Muscle of leg (tissue), 11 donors: Measurements from ENCODE around the gene EP300. TPM values are rescaled to one million over a fixed set of nuclear protein-coding genes. Genes with fewer than 3 reads are reported as not detected.

Experiments
- DNase-seq: peaks from one replicate; pipeline ENCODE4 v3.0.0; 2013
- H3K27ac ChIP-seq: one replicate; pipeline ENCODE4 v1.5.1; 2013; ENCODE audit warnings: mild to moderate bottlenecking, low read length, control low read depth
- H3K27me3 ChIP-seq: one replicate; pipeline ENCODE4 v1.6.1; 2013; ENCODE audit warnings: low read length; ENCODE audit not compliant: control insufficient read depth, insufficient read depth
- H3K36me3 ChIP-seq: one replicate; pipeline ENCODE4 v1.6.1; 2013; ENCODE audit warnings: low read length; ENCODE audit not compliant: control insufficient read depth, insufficient read depth
- H3K4me1 ChIP-seq: one replicate; pipeline ENCODE4 v1.6.1; 2013; ENCODE audit warnings: low read length; ENCODE audit not compliant: control insufficient read depth, insufficient read depth
- H3K4me3 ChIP-seq: one replicate; pipeline ENCODE4 v1.5.1; 2013; ENCODE audit warnings: low read length, control low read depth
- H3K9me3 ChIP-seq: replicated peaks from 2 replicates; pipeline ENCODE4 v1.6.1; 2013; ENCODE audit warnings: low read depth, low read length; ENCODE audit not compliant: control insufficient read depth
- WGBS: methylation state at CpG from one replicate; pipeline ENCODE4 v1.1.5; 2013; ENCODE audit warnings: missing lambda C conversion rate; ENCODE audit not compliant: insufficient coverage; 5-methylcytosine and 5-hydroxymethylcytosine counted together
- polyA plus RNA-seq, 8 donors: library from polyadenylated mRNA; unstranded; fragments of 120-200 nt; gene quantifications; one replicate each; pipeline versions ENCODE4 v1.2.1 to v1.2.3, GENCODE V29; 2013; ENCODE audit warnings: inconsistent platforms in 1 of 8, low replicate concordance in 1 of 8; ENCODE audit not compliant: insufficient read length in 8 of 8, insufficient read depth in 1 of 8
- total RNA-seq: library from RNA; stranded (reverse); fragments of 120-200 nt; gene quantifications from one replicate; pipeline ENCODE4 v1.2.4, GENCODE V29; 2013

The EP300 gene
- total and polyA plus RNA-seq, 9 donors, result 27.6 to 48.0 (median 34.8) TPM

GRCh38 chr22:41222846-41223507 is 130.6 kb downstream of the EP300 start:
- H3K27me3 ChIP-seq, result no peaks in the 10 kb centered on the region
- WGBS, result 97% methylated on average over 3 of the region's 9 CpGs
- peaks cover 1% of the 10 kb centered on the region for H3K4me1 ChIP-seq
- no peaks in the 10 kb centered on the region for H3K9me3 ChIP-seq
- no peak for DNase-seq
- peaks cover 84% of the 10 kb centered on the region for H3K36me3 ChIP-seq
- no peak overlapping the region for H3K27ac ChIP-seq
- no peak overlapping the region for H3K4me3 ChIP-seq

GRCh38 chr22:41223535-41223934 is 131.1 kb downstream of the EP300 start:
- H3K36me3 ChIP-seq, result peaks cover 89% of the 10 kb centered on the region
- H3K4me3 ChIP-seq, result no peak overlapping the region
- H3K27me3 ChIP-seq, result no peaks in the 10 kb centered on the region
- H3K4me1 ChIP-seq, result no peaks in the 10 kb centered on the region
- H3K27ac ChIP-seq, result no peak overlapping the region
- H3K9me3 ChIP-seq, result no peaks in the 10 kb centered on the region
- DNase-seq, result no peak
- 89% methylated on average over 5 of the region's 7 CpGs for WGBS

- 92% methylated on average over 18 of the region's 26 CpGs for WGBS
- H3K27me3 ChIP-seq, result no peaks in the 10 kb centered on the region
- H3K27ac ChIP-seq, result no peak overlapping the region
- H3K9me3 ChIP-seq, result no peaks in the 10 kb centered on the region
- peaks cover 73% of the 10 kb centered on the region for H3K36me3 ChIP-seq
- DNase-seq, result peak; percentile 64
- H3K4me3 ChIP-seq, result no peak overlapping the region
- no peaks in the 10 kb centered on the region for H3K4me1 ChIP-seq
Observed at GRCh38 chr22:41226723-41227655, 134.6 kb downstream of the EP300 start.

- Histone ChIP-seq H3K36me3 (peaks cover 51% of the 10 kb centered on the region), H3K4me3 (no peak overlapping the region), H3K9me3 (no peaks in the 10 kb centered on the region), H3K4me1 (no peaks in the 10 kb centered on the region), H3K27me3 (no peaks in the 10 kb centered on the region), H3K27ac (no peak overlapping the region)
- DNase-seq, result no peak
- 91% methylated on average over 4 of the region's 6 CpGs for WGBS
Observed at GRCh38 chr22:41229215-41229614, 136.8 kb downstream of the EP300 start.

Other genes starting within 250 kb of the EP300 start
- 347 TPM for gene ST13, start 236.0 kb upstream of the EP300 start, total RNA-seq
- gene ST13, start 236.0 kb upstream of the EP300 start, polyA plus RNA-seq, result 100 to 1,000 TPM; 353 to 484 (median 435) TPM
- gene XPNPEP3, start 235.4 kb upstream of the EP300 start, total RNA-seq, result 8.2 TPM
- 10 to 100 TPM in 5 of 8 donors, 1 to 10 TPM in 3; 7.8 to 12.8 (median 10.1) TPM for gene XPNPEP3, start 235.4 kb upstream of the EP300 start, polyA plus RNA-seq
- not detected for gene DNAJB7, start 230.5 kb upstream of the EP300 start, total RNA-seq
- gene DNAJB7, start 230.5 kb upstream of the EP300 start, polyA plus RNA-seq, result under 1 TPM; 0.13 to 0.76 (median 0.34) TPM
- gene RBX1, start 141.2 kb upstream of the EP300 start, total RNA-seq, result 66.3 TPM
- 10 to 100 TPM; 66.1 to 79.8 (median 73.5) TPM for gene RBX1, start 141.2 kb upstream of the EP300 start, polyA plus RNA-seq
- gene L3MBTL2, start 112.7 kb downstream of the EP300 start, total RNA-seq, result 13.0 TPM
- 10 to 100 TPM; 13.6 to 19.4 (median 15.5) TPM for gene L3MBTL2, start 112.7 kb downstream of the EP300 start, polyA plus RNA-seq
- 4.7 TPM for gene CHADL, start 148.3 kb downstream of the EP300 start, total RNA-seq
- 1 to 10 TPM; 2.8 to 5.4 (median 4.5) TPM for gene CHADL, start 148.3 kb downstream of the EP300 start, polyA plus RNA-seq
- gene RANGAP1, start 193.6 kb downstream of the EP300 start, total RNA-seq, result 12.7 TPM
- gene RANGAP1, start 193.6 kb downstream of the EP300 start, polyA plus RNA-seq, result 10 to 100 TPM; 27.4 to 39.4 (median 32.3) TPM
- gene ZC3H7B, start 208.9 kb downstream of the EP300 start, total RNA-seq, result 25.6 TPM
- gene ZC3H7B, start 208.9 kb downstream of the EP300 start, polyA plus RNA-seq, result 10 to 100 TPM; 32.7 to 55.0 (median 42.6) TPM